Upper lobe of left lung (tissue), 6 donors: ENCODE data around the gene GLIS1. TPM values are rescaled to one million over a fixed set of nuclear protein-coding genes. Genes with fewer than 3 reads are reported as not detected.
"Not testable (repeated sequence)": the region's sequence is repeated elsewhere in the genome, so short reads cannot be mapped to it uniquely, and the experiment has no call there.

Experiments
- ATAC-seq, 2 donors: fragments of 200-7000 bp; cut with Tn5 transposase; one replicate each; pipeline ENCODE4 v1.9.1; 2022; ENCODE audit warnings: mild to moderate bottlenecking in 2 of 2, moderate library complexity in 2 of 2; ENCODE audit not compliant: low FRiP score in 2 of 2
- DNase-seq, 2 donors: peaks; one replicate each; pipeline ENCODE4 v3.0.0-alpha.2; 2019 to 2020
- H3K27ac ChIP-seq, 4 donors: fragments of 200-600 bp; sonication (generic); one replicate each; pipeline ENCODE4 v1.5.1; 2016 to 2019
- H3K27me3 ChIP-seq, 4 donors: fragments of 200-600 bp; sonication (generic); one replicate each; pipeline ENCODE4 v1.5.1; 2017 to 2019
- H3K36me3 ChIP-seq, 4 donors: fragments of 200-600 bp; sonication (generic); one replicate each; pipeline ENCODE4 v1.5.1; 2016 to 2019
- H3K4me1 ChIP-seq, 4 donors: fragments of 200-600 bp; sonication (generic); one replicate each; pipeline ENCODE4 v1.5.1; 2018 to 2019
- H3K4me3 ChIP-seq, 4 donors: fragments of 200-600 bp; sonication (generic); one replicate each; pipeline ENCODE4 v1.5.1; 2017 to 2019; ENCODE audit warnings: mild to moderate bottlenecking in 2 of 4, moderate library complexity in 1 of 4
- H3K9me3 ChIP-seq, 4 donors: fragments of 200-600 bp; sonication (generic); one replicate each; pipeline ENCODE4 v1.5.1; 2018 to 2019
- EP300 ChIP-seq, 4 donors: sonication (generic); formaldehyde crosslinking; IDR thresholded peaks; one replicate each; pipeline ENCODE4 v1.5.1; 2017; ENCODE audit warnings: antibody characterized with exemption in 4 of 4, control low read depth in 2 of 4
- POLR2A ChIP-seq, 4 donors: fragments of 450-650 bp; IDR thresholded peaks; one replicate each; pipeline ENCODE4 v1.5.1; 2016 to 2017; ENCODE audit warnings: antibody characterized with exemption in 4 of 4, mild to moderate bottlenecking in 2 of 4
- POLR2AphosphoS5 ChIP-seq, 2 donors: sonication (generic); formaldehyde crosslinking; IDR thresholded peaks; one replicate each; pipeline ENCODE4 v1.5.1; 2017; ENCODE audit warnings: antibody characterized with exemption in 2 of 2
- WGBS, 2 donors: methylation state at CpG; one replicate each; pipeline ENCODE4 v1.1.5; 2017 to 2018; 5-methylcytosine and 5-hydroxymethylcytosine counted together
- total RNA-seq, 6 donors: library from RNA; depleted of rRNA in 4 of 6; stranded (reverse); fragments of >200 nt in 4 of 6; gene quantifications; one replicate each; pipeline versions ENCODE4 v1.1.0 to v1.2.1, GENCODE V29; 2016 to 2021
- TF ChIP-seq, protein P1 (sequence below), 6 experiments: fragments of 450-650 bp in 4 of 6; fragments of 200-600 bp in 2 of 6; sonication (generic) in 2 of 6; IDR thresholded peaks; one replicate each; pipeline ENCODE4 v1.5.1; 2016 to 2019; ENCODE audit warnings: antibody characterized with exemption in 6 of 6
- donor health status: DM: no; HTN: no; CAD: no; lungs with moderate emphysema.
- donor health status: DM: no; HTN: yes; CAD: no; lungs with severe emphysema.

Gene GLIS1
- total RNA-seq, 6 donors from 2014 or later = 0.26 to 1.0 TPM; not detected in 4

DNA sequence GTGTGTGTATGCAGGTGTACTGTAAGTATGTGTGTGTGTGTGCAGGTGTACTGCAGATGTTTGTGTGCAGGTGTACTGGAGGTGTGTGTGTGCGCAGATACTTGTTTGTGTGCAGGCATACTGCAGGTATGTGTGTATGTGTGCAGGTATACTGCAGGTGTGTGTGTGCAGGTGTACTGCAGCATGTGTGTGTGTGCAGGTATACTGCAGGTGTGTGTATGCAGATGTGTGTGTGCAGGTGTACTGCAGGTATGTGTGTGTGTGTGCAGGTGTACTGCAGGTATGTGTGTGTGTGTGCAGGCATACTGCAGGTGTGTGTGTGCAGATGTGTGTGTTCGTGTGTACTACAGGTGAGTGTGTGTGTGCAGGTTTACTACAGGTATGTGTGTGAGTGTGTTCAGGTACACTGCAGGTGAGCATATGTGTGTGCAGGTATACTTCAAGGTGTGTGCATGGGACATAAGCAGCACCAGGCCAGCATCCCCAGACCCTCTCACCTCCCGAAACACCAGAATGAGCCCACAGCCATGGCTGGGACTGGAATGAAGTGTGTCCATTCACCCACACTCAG lies 182.2 kb downstream of the GLIS1 start:
- no peak for ATAC-seq
- Histone ChIP-seq H3K27me3 (no peaks in the 10 kb centered on the region), H3K4me1 (no peaks in the 10 kb centered on the region), H3K4me3 (no peak overlapping the region), H3K9me3 (no peaks in the 10 kb centered on the region), H3K27ac (no peak overlapping the region), H3K36me3 (no peaks in the 10 kb centered on the region)
- DNase-seq = no peak
- WGBS, 2 donors = 85 to 98% methylated on average over 2 to 3 of the region's 3 CpGs
- no peak for TF ChIP-seq POLR2AphosphoS5 (IDR thresholded peaks at IDR 0.05)
- no peak for TF ChIP-seq EP300 (IDR thresholded peaks at IDR 0.05)
- TF ChIP-seq POLR2A (IDR thresholded peaks at IDR 0.05) = no peak
- TF ChIP-seq, protein P1, sequence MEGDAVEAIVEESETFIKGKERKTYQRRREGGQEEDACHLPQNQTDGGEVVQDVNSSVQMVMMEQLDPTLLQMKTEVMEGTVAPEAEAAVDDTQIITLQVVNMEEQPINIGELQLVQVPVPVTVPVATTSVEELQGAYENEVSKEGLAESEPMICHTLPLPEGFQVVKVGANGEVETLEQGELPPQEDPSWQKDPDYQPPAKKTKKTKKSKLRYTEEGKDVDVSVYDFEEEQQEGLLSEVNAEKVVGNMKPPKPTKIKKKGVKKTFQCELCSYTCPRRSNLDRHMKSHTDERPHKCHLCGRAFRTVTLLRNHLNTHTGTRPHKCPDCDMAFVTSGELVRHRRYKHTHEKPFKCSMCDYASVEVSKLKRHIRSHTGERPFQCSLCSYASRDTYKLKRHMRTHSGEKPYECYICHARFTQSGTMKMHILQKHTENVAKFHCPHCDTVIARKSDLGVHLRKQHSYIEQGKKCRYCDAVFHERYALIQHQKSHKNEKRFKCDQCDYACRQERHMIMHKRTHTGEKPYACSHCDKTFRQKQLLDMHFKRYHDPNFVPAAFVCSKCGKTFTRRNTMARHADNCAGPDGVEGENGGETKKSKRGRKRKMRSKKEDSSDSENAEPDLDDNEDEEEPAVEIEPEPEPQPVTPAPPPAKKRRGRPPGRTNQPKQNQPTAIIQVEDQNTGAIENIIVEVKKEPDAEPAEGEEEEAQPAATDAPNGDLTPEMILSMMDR (IDR thresholded peaks at IDR 0.05) = no peak

GRCh38 chr1:53555620-53556326 lies 183.2 kb downstream of the GLIS1 start:
- DNase-seq = not testable (repeated sequence)

GRCh38 chr1:53554592-53555305 lies 184.2 kb downstream of the GLIS1 start:
- no peaks in the 10 kb centered on the region for H3K36me3 ChIP-seq
- no peaks in the 10 kb centered on the region for H3K9me3 ChIP-seq
- no peaks in the 10 kb centered on the region for H3K27me3 ChIP-seq
- WGBS, 2 donors = 96 to 97% methylated on average over 7 to 11 of the region's 11 CpGs
- no peak overlapping the region for H3K4me3 ChIP-seq
- peaks cover under 1 to 8% (median 7%) of the 10 kb centered on the region in 4 donors for H3K4me1 ChIP-seq
- H3K27ac ChIP-seq = no peak overlapping the region
- ATAC-seq (no peak), DNase-seq (no peak)
- TF ChIP-seq, protein P1 (IDR thresholded peaks at IDR 0.05) = no peak
- no peak for TF ChIP-seq POLR2A (IDR thresholded peaks at IDR 0.05)

More at GRCh38 chr1:53555620-53556326, 183.2 kb downstream of the GLIS1 start:
- ATAC-seq, H3K4me1 ChIP-seq, H3K27me3 ChIP-seq, H3K9me3 ChIP-seq, H3K36me3 ChIP-seq, H3K4me3 ChIP-seq, H3K27ac ChIP-seq: not testable (repeated sequence)
- 89 to 91% methylated on average over 2 of the region's 2 CpGs for WGBS, 2 donors

DNA sequence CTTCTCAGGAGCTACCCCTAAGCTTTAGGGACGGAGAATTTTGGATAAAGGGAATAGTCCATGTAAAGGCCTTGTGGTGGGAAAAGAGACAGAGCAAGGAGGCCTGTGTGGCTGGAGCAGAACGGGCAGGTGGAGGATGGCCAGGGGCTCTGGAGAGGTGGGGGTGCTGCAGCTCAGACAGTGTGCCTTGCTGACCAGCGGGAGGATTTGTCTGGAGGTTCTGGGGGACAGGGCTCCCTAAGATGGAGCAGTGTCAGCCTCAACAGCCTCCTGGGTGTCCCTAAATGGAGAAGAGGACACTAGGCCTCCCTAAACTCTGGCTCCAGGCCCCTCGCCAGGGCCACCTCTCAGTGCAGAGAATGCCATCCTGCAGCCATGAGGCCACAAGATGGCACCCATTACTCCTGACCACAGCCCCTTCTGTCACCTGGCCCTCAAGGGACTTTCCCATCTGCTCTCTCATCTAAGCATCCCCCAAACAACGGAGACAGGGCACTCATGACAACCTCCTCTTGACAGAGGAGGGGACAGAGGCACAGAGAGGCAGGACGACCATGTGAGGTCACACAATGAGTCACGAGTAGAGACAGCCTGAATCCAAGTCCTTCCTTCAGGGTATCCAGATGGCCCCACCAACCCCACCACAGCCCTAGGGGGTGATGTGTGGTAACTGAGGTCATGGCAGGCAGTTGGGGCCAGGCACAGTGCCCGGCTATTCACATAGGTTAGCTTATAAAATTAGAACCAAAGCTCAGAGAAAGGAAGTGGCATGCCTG lies 185.0 kb downstream of the GLIS1 start:
- Histone ChIP-seq H3K27me3 (no peaks in the 10 kb centered on the region), H3K9me3 (no peaks in the 10 kb centered on the region), H3K4me3 (no peak overlapping the region), H3K4me1 (peaks cover 3 to 15% (median 10%) of the 10 kb centered on the region in 4 donors), H3K27ac (no peak overlapping the region), H3K36me3 (no peaks in the 10 kb centered on the region)
- DNase-seq (no peak), ATAC-seq (no peak)
- 86% methylated on average over 4 to 8 of the region's 8 CpGs for WGBS, 2 donors
- TF ChIP-seq EP300 (IDR thresholded peaks at IDR 0.05) = no peak
- TF ChIP-seq, protein P1 (IDR thresholded peaks at IDR 0.05) = no peak
- TF ChIP-seq POLR2A (IDR thresholded peaks at IDR 0.05) = no peak
- no peak for TF ChIP-seq POLR2AphosphoS5 (IDR thresholded peaks at IDR 0.05)
